ENCODE measurements around the gene CKB.

DNA sequence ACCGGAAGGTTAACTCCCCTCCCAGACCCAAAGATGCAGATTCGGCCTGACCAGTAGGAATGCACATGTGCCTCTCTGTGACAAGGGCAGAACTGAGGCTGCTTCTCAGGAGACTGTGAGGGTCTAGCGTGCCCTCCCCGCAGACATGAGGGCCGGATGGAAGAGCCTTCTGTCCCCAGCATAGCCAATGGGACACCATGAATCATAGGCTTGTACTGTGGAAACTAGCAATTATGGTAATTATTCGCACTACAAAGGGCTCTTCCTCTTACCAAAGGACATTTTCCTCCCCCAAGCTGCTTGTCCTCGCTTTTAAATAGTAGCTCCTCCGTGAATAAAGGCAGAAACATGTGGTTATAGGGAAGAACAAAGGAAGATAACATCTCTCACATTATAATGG is 46.3 kb upstream of the CKB start:
- TF ChIP-seq, protein P1, sequence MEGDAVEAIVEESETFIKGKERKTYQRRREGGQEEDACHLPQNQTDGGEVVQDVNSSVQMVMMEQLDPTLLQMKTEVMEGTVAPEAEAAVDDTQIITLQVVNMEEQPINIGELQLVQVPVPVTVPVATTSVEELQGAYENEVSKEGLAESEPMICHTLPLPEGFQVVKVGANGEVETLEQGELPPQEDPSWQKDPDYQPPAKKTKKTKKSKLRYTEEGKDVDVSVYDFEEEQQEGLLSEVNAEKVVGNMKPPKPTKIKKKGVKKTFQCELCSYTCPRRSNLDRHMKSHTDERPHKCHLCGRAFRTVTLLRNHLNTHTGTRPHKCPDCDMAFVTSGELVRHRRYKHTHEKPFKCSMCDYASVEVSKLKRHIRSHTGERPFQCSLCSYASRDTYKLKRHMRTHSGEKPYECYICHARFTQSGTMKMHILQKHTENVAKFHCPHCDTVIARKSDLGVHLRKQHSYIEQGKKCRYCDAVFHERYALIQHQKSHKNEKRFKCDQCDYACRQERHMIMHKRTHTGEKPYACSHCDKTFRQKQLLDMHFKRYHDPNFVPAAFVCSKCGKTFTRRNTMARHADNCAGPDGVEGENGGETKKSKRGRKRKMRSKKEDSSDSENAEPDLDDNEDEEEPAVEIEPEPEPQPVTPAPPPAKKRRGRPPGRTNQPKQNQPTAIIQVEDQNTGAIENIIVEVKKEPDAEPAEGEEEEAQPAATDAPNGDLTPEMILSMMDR (IDR thresholded peaks at IDR 0.05), result no peak
- TF ChIP-seq POLR2A (IDR thresholded peaks at IDR 0.05), result no peak
